ENCODE measurements around the gene NEURL1.
"Not testable (repeated sequence)": the region's sequence is repeated elsewhere in the genome, so short reads cannot be mapped to it uniquely, and the experiment has no call there.

The NEURL1 gene

GRCh38 chr10:103589074-103589630 lies 95.6 kb downstream of the NEURL1 start:
- DNase-seq: no peak

GRCh38 chr10:103590060-103590459 lies 96.6 kb downstream of the NEURL1 start:
- no peak for DNase-seq

- DNase-seq: no peak
Measured at GRCh38 chr10:103590744-103591291, 97.3 kb downstream of the NEURL1 start.

GRCh38 chr10:103592186-103593021 lies 98.9 kb downstream of the NEURL1 start:
- DNase-seq: peak; percentile 49 to 65

GRCh38 chr10:103593022-103593570 lies 99.6 kb downstream of the NEURL1 start:
- DNase-seq: no peak

- DNase-seq: no peak
Measured at GRCh38 chr10:103595933-103596726, 102.6 kb downstream of the NEURL1 start.

GRCh38 chr10:103597003-103597402 lies 103.5 kb downstream of the NEURL1 start:
- DNase-seq: no peak

- DNase-seq: peak; percentile 23 to 40
Measured at GRCh38 chr10:103598654-103599115, 105.2 kb downstream of the NEURL1 start.

- DNase-seq: no peak
Measured at GRCh38 chr10:103599211-103599610, 105.7 kb downstream of the NEURL1 start.

GRCh38 chr10:103599907-103600306 lies 106.4 kb downstream of the NEURL1 start:
- DNase-seq: no peak

GRCh38 chr10:103600325-103600724 lies 106.8 kb downstream of the NEURL1 start:
- no peak for DNase-seq

GRCh38 chr10:103600956-103601569 lies 107.6 kb downstream of the NEURL1 start:
- no peak for DNase-seq

- DNase-seq: no peak
Measured at GRCh38 chr10:103602028-103602851, 108.7 kb downstream of the NEURL1 start.

GRCh38 chr10:103602852-103603155 lies 109.3 kb downstream of the NEURL1 start:
- DNase-seq: no peak

GRCh38 chr10:103603382-103603781 lies 109.9 kb downstream of the NEURL1 start:
- no peak for DNase-seq

GRCh38 chr10:103605359-103606096 lies 112.0 kb downstream of the NEURL1 start:
- peak; percentile 59 to 61 for DNase-seq

- DNase-seq: not testable (repeated sequence)
Measured at GRCh38 chr10:103606097-103606438, 112.6 kb downstream of the NEURL1 start.

GRCh38 chr10:103607051-103607450 lies 113.5 kb downstream of the NEURL1 start:
- not testable (repeated sequence) for DNase-seq

- not testable (repeated sequence) for DNase-seq
Measured at GRCh38 chr10:103608056-103608455, 114.6 kb downstream of the NEURL1 start.

GRCh38 chr10:103609231-103610082 lies 116.0 kb downstream of the NEURL1 start:
- no peak for DNase-seq
